Smooth muscle cell (in vitro differentiated cells): ENCODE data around the gene SPRR3. TPM values are rescaled to one million over a fixed set of nuclear protein-coding genes. Genes with fewer than 3 reads are reported as not detected.

ENCODE experiments used
- DNase-seq: peaks from one replicate; lab custom pipeline; 2025; ENCODE audit not compliant: unreplicated experiment; lab: John Stamatoyannopoulos, UW
- H2AFZ ChIP-seq: fragments of 200-600 bp; sonication (generic); 2 replicates; pipeline ENCODE4 v1.6.0; 2016; ENCODE audit warnings: antibody characterized with exemption, low read depth, mild to moderate bottlenecking
- H3F3A ChIP-seq: fragments of 200-600 bp; sonication (generic); 2 replicates; pipeline ENCODE4 v1.6.0; 2017; ENCODE audit warnings: antibody characterized with exemption, low read depth
- H3K27ac ChIP-seq: fragments of 200-600 bp; sonication (generic); 2 replicates; pipeline ENCODE4 v1.5.1; 2016; ENCODE audit warnings: low read depth, mild to moderate bottlenecking
- H3K27me3 ChIP-seq: fragments of 200-600 bp; sonication (generic); 2 replicates; pipeline ENCODE4 v1.6.1; 2016; ENCODE audit warnings: low read depth, mild to moderate bottlenecking
- H3K36me3 ChIP-seq: fragments of 200-600 bp; sonication (generic); 2 replicates; pipeline ENCODE4 v1.5.1; 2016; ENCODE audit warnings: low read depth
- H3K4me1 ChIP-seq: fragments of 200-600 bp; sonication (generic); 2 replicates; pipeline ENCODE4 v1.5.1; 2016; ENCODE audit warnings: low read depth
- H3K4me2 ChIP-seq: fragments of 200-600 bp; sonication (generic); 2 replicates; pipeline ENCODE4 v1.6.0; 2016; ENCODE audit warnings: mild to moderate bottlenecking
- H3K4me3 ChIP-seq: fragments of 200-600 bp; sonication (generic); 2 replicates; pipeline ENCODE4 v1.5.1; 2016; ENCODE audit warnings: mild to moderate bottlenecking
- H3K79me2 ChIP-seq: fragments of 200-600 bp; sonication (generic); 2 replicates; pipeline ENCODE4 v1.6.0; 2016; ENCODE audit warnings: low read depth, mild to moderate bottlenecking
- H3K9ac ChIP-seq: fragments of 200-600 bp; sonication (generic); 2 replicates; pipeline ENCODE4 v1.6.0; 2016; ENCODE audit warnings: low read depth
- H3K9me3 ChIP-seq: fragments of 200-600 bp; sonication (generic); replicated peaks from 2 replicates; pipeline ENCODE4 v1.5.1; 2016; ENCODE audit warnings: low read depth
- H4K20me1 ChIP-seq: fragments of 200-600 bp; sonication (generic); 2 replicates; pipeline ENCODE4 v1.6.0; 2016; ENCODE audit warnings: low read depth
- CTCF ChIP-seq: fragments of 200-600 bp; sonication (generic); IDR thresholded peaks from 2 replicates; pipeline ENCODE4 v1.5.1; 2017; ENCODE audit warnings: borderline replicate concordance, mild to moderate bottlenecking, antibody characterized with exemption; ENCODE audit not compliant: insufficient read depth, poor library complexity, severe bottlenecking
- WGBS: methylation state at CpG from one replicate; pipeline ENCODE4 v1.1.7; 2016; ENCODE audit warnings: low lambda C conversion rate; 5-methylcytosine and 5-hydroxymethylcytosine counted together
- polyA plus RNA-seq: library from polyadenylated mRNA; unstranded; fragments of >200 nt; fragmentation: Nextera tagmentation; extraction: Ambion mirVana; gene quantifications from 2 replicates; pipeline ENCODE4 v1.2.1, GENCODE V29; 2016
- total RNA-seq: library from RNA; depleted of rRNA; stranded (reverse); fragments of >200 nt; gene quantifications from 2 replicates; pipeline ENCODE4 v1.2.3, GENCODE V29; 2014

SPRR3 gene
- total and polyA plus RNA-seq, 2 experiments from 2014 or later = 24.9 to 107 TPM

- 71% methylated on average over 3 of the region's 3 CpGs for WGBS
- no peak for TF ChIP-seq CTCF
- Histone ChIP-seq H3K4me1 (no peaks in the 10 kb centered on the region), H3K36me3 (no peaks in the 10 kb centered on the region), H3K27ac (no peak overlapping the region), H3K9ac (no peak overlapping the region), H3F3A (no peaks in the 10 kb centered on the region), H3K4me2 (no peak overlapping the region), H3K9me3 (no peaks in the 10 kb centered on the region), H3K27me3 (no peaks in the 10 kb centered on the region), H3K79me2 (no peaks in the 10 kb centered on the region), H4K20me1 (no peaks in the 10 kb centered on the region), H2AFZ (no peak overlapping the region), H3K4me3 (no peak overlapping the region)
- no peak for DNase-seq
These were observed 42.3 kb upstream of the SPRR3 start for GRCh38 chr1:152959273-152959672.

- no peak overlapping the region for H3K27ac ChIP-seq
- no peaks in the 10 kb centered on the region for H3K4me1 ChIP-seq
- TF ChIP-seq CTCF = no peak
- no peak overlapping the region for H3K4me2 ChIP-seq
- 87% methylated on average over 10 of the region's 10 CpGs for WGBS
- H3K4me3 ChIP-seq = no peak overlapping the region
- no peaks in the 10 kb centered on the region for H3K27me3 ChIP-seq
- no peaks in the 10 kb centered on the region for H3K9me3 ChIP-seq
- DNase-seq = no peak
- no peaks in the 10 kb centered on the region for H4K20me1 ChIP-seq
- no peaks in the 10 kb centered on the region for H3F3A ChIP-seq
- H3K36me3 ChIP-seq = no peaks in the 10 kb centered on the region
- no peaks in the 10 kb centered on the region for H3K79me2 ChIP-seq
- H3K9ac ChIP-seq = no peak overlapping the region
- no peak overlapping the region for H2AFZ ChIP-seq
These were observed 41.6 kb upstream of the SPRR3 start for GRCh38 chr1:152959801-152960451.

- Histone ChIP-seq H3K9me3 (no peaks in the 10 kb centered on the region), H4K20me1 (no peaks in the 10 kb centered on the region), H2AFZ (no peak overlapping the region), H3K36me3 (no peaks in the 10 kb centered on the region), H3K27me3 (no peaks in the 10 kb centered on the region), H3K79me2 (no peaks in the 10 kb centered on the region), H3K4me1 (no peaks in the 10 kb centered on the region), H3K27ac (no peak overlapping the region), H3K4me2 (no peak overlapping the region), H3K4me3 (no peak overlapping the region), H3K9ac (no peak overlapping the region), H3F3A (no peaks in the 10 kb centered on the region)
- WGBS = 70% methylated on average over 10 of the region's 10 CpGs
- TF ChIP-seq CTCF = no peak
- no peak for DNase-seq
These were observed 41.0 kb upstream of the SPRR3 start for GRCh38 chr1:152960452-152961044.
